RWPE2 (cell line): ENCODE measurements around the gene SMYD5.
A peak's percentile ranks its signal among the peaks of the same experiment; 100 is the strongest.
"Not testable (repeated sequence)": the region's sequence is repeated elsewhere in the genome, so short reads cannot be mapped to it uniquely, and the experiment has no call there.

Experiments used
- ATAC-seq: fragments of 200-7000 bp; cut with Tn5 transposase; 3 replicates; pipeline ENCODE4 v1.9.1; 2021; ENCODE audit warnings: low read depth
- DNase-seq: peaks from one replicate; pipeline ENCODE4 v3.0.0-alpha.2; 2020; ENCODE audit warnings: low spot score
- H3K27ac ChIP-seq: fragments of 450-650 bp; 2 replicates; pipeline ENCODE4 v1.5.1; 2017; ENCODE audit warnings: mild to moderate bottlenecking; ENCODE audit not compliant: poor library complexity, severe bottlenecking
- H3K27me3 ChIP-seq: fragments of 250-450 bp; sonication (Bioruptor Pico); 2 replicates; pipeline ENCODE4 v1.5.1; 2021; ENCODE audit warnings: mild to moderate bottlenecking, moderate library complexity; ENCODE audit not compliant: insufficient read depth, poor library complexity, severe bottlenecking
- H3K36me3 ChIP-seq: fragments of 250-450 bp; sonication (Bioruptor Pico); 2 replicates; pipeline ENCODE4 v1.5.1; 2020; ENCODE audit warnings: low read depth, mild to moderate bottlenecking, moderate library complexity
- H3K4me1 ChIP-seq: fragments of 250-450 bp; sonication (Bioruptor Pico); 2 replicates; pipeline ENCODE4 v1.5.1; 2021; ENCODE audit warnings: mild to moderate bottlenecking, moderate library complexity; ENCODE audit not compliant: insufficient read depth, poor library complexity, severe bottlenecking
- H3K4me3 ChIP-seq: fragments of 250-450 bp; sonication (Bioruptor Pico); 2 replicates; pipeline ENCODE4 v1.5.1; 2021; ENCODE audit warnings: mild to moderate bottlenecking, moderate library complexity; ENCODE audit not compliant: severe bottlenecking
- H3K9me3 ChIP-seq: fragments of 250-450 bp; sonication (Bioruptor Pico); 2 replicates; pipeline ENCODE4 v1.5.1; 2021; ENCODE audit warnings: mild to moderate bottlenecking, moderate library complexity; ENCODE audit not compliant: severe bottlenecking
- TF ChIP-seq, protein P1 (sequence below): fragments of 450-650 bp; IDR thresholded peaks from one replicate; pipeline ENCODE4 v1.5.1; 2017; ENCODE audit warnings: mild to moderate bottlenecking, moderate library complexity; ENCODE audit not compliant: poor library complexity, severe bottlenecking

The SMYD5 gene

DNA sequence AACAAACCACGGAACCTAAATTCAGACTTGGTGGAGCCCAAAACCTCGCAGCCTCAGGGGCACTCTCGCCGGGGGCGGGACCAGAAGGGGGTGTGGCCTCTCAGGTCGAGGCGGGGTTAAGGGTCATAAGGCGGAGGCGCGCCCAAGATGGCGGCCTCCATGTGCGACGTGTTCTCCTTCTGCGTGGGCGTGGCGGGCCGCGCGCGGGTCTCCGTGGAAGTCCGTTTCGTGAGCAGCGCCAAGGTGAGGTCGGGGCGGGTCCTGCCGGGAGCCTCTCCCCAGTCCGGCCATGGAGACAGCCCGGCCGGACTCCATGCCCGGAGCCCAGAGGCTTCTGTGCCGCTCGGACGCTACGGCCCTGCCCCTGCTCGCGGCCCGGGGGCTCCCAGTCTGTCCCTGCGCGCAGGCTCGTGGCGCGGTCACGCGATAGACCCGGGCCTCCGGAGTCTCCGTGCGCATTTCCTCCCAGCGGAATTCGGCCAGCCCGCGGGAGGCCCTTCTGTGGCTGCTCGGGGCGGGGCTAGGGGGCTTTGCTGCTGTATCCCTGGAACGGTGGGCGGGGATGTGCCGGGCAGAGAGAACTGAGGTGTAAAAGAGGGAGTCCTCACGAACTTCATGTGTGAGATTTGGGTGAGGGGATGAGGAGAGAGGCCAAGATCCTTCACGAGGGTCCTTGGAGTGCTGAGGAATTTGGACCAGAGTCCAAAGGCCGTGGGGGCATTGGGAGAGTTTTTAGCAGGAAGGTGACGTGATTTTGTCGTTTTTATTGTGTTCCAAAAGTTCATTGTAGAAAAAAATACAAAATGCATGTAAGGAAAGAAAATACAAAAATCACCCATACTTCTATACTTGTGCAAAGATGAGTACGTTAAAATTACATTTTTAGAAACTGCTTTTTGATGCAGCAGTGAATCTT is at the start of gene SMYD5:
Gene SMYD5, plus strand, starts transcription at position 126 of the 916 bp plus-strand sequence. Its CDS starts 22 bp downstream, at position 148.
- peak within 1 kb of the TSS; percentile 95 for H3K4me3 ChIP-seq
- H3K27ac ChIP-seq = peak within 1 kb of the TSS; percentile 35
- ATAC-seq (peak; percentile 72), DNase-seq (peak; percentile 76)
- peaks cover 7% of the 10 kb centered on the region for H3K4me1 ChIP-seq
- TF ChIP-seq, protein P1, sequence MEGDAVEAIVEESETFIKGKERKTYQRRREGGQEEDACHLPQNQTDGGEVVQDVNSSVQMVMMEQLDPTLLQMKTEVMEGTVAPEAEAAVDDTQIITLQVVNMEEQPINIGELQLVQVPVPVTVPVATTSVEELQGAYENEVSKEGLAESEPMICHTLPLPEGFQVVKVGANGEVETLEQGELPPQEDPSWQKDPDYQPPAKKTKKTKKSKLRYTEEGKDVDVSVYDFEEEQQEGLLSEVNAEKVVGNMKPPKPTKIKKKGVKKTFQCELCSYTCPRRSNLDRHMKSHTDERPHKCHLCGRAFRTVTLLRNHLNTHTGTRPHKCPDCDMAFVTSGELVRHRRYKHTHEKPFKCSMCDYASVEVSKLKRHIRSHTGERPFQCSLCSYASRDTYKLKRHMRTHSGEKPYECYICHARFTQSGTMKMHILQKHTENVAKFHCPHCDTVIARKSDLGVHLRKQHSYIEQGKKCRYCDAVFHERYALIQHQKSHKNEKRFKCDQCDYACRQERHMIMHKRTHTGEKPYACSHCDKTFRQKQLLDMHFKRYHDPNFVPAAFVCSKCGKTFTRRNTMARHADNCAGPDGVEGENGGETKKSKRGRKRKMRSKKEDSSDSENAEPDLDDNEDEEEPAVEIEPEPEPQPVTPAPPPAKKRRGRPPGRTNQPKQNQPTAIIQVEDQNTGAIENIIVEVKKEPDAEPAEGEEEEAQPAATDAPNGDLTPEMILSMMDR = no peak
- no peaks in the 10 kb centered on the region for H3K9me3 ChIP-seq
- H3K27me3 ChIP-seq = no peaks in the 10 kb centered on the region
- 0 out of 2 replicates have a peak, but pooled peaks cover 5% of the 10 kb centered on the region for H3K36me3 ChIP-seq

DNA sequence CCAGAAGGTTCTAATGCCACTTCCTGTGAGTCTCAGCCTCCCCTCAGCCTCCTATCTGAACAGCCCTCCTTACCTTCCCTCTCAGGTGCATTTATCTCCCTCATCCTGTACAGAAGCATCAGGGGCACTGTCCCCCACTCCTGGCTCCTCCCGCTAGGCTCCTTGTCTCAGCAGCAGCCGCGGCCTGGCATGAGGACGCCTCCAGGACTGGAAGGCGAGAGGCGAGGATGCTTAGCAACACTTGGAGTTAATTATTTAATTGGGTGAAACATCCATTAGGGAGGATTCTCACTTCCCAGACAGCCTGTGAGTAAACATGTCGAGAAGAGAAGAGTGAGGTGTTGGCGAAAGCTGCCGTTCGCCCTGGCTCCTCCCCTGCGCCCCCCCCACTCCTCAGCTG is 48.1 kb upstream of the SMYD5 start:
- not testable (repeated sequence) for H3K9me3 ChIP-seq, H3K4me1 ChIP-seq, ATAC-seq, H3K36me3 ChIP-seq, H3K4me3 ChIP-seq, DNase-seq, H3K27me3 ChIP-seq, H3K27ac ChIP-seq

DNA sequence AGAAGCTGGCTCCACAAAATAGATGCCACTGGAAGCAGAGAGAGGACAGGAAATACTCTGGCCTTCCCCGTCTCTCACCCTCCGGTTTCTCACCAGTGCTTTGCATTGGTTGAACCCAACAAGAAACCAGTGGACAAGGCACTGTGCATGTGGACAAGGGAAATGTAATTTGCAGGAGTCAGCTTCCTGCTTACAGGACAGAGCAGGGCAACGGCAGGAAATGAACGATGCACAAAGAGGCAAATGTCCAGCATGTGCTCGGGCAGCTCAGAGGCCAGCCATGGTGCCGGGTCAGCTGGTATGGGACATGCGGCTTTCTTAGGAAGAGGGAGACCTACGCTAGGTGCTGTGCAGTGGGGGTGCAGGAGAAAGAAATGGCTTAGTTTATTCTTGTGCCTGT is 47.2 kb upstream of the SMYD5 start:
- not testable (repeated sequence) for H3K9me3 ChIP-seq, H3K27me3 ChIP-seq, H3K4me3 ChIP-seq, H3K27ac ChIP-seq, H3K4me1 ChIP-seq, H3K36me3 ChIP-seq, ATAC-seq, DNase-seq

DNA sequence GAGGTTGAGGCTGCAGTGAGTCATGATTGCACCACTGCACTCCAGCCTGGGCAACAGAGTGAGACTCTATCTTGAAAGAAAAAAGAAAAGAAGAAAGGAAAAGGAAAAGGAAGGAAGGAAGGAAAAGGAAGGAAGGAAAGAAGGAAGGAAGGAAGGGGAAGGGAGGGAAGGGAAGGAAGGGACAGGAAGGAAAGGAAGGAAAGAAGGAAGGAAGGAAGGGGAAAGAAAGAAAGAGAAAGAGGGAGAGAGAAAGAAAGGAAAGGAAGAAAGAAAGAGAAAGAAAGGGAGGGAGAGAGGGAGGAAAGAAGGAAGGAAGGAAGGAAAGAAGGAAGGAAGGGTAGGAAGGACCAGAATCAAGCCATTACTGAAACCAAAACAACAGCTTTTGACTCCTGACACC is 45.7 kb upstream of the SMYD5 start:
- ATAC-seq, H3K4me3 ChIP-seq, H3K27me3 ChIP-seq: not testable (repeated sequence)

DNA sequence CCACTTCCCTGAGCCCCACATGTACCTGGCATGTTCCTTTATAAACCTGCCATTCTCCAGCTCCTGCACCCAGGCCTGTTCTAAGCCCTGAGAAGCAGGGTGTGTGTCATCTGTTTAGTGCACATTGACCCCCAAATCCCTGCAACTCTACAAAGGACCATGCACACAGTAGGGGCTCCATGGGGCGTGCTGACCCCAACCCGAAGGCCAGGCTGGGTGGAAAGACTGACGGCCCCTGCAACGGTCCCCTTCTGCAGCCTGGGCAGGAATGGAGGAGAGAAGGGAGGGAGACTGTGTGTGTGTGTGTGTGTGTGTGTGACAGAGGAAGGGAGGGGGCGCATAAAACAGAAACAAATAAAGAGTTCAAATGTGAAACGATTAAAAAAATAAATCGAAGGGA is 43.7 kb upstream of the SMYD5 start:
- not testable (repeated sequence) for ATAC-seq, H3K27me3 ChIP-seq, H3K4me1 ChIP-seq, DNase-seq, H3K27ac ChIP-seq, H3K4me3 ChIP-seq, H3K9me3 ChIP-seq, H3K36me3 ChIP-seq

More for the DNA sequence above, 45.7 kb upstream of the SMYD5 start:
- H3K4me1 ChIP-seq, H3K27ac ChIP-seq, H3K9me3 ChIP-seq, H3K36me3 ChIP-seq, DNase-seq: not testable (repeated sequence)

DNA sequence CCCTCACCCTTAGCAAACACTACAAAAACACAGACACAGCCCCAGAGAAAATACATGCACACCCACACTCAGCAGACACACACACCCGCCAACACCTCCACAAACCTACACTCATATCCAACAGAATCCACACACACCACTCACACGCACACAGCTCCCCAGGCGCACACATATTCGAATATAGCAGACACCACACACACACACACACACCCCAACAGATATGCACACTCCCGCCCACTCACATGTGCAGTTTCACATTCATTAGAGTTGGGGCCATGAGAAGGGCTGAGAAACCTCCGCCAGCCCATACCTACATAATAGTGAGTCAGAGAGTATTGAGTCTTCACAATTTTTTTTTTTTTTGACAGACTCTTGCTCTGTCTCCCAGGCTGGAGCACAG is 41.1 kb upstream of the SMYD5 start:
- ATAC-seq (no peak), DNase-seq (no peak)
- TF ChIP-seq, protein P1 = no peak
- Histone ChIP-seq H3K4me1 (no peaks in the 10 kb centered on the region), H3K4me3 (no peak overlapping the region), H3K36me3 (no peaks in the 10 kb centered on the region), H3K9me3 (no peaks in the 10 kb centered on the region), H3K27me3 (peaks cover 26% of the 10 kb centered on the region), H3K27ac (no peak overlapping the region)
